ENCODE results near the gene SH3GL1.
"Not testable (repeated sequence)": the region's sequence is repeated elsewhere in the genome, so short reads cannot be mapped to it uniquely, and the experiment has no call there.

The SH3GL1 gene

GRCh38 chr19:4362831-4363545 is 37.4 kb downstream of the SH3GL1 start:
- DNase-seq (ENCODE audit: low spot score), result peak; percentile 42

DNA sequence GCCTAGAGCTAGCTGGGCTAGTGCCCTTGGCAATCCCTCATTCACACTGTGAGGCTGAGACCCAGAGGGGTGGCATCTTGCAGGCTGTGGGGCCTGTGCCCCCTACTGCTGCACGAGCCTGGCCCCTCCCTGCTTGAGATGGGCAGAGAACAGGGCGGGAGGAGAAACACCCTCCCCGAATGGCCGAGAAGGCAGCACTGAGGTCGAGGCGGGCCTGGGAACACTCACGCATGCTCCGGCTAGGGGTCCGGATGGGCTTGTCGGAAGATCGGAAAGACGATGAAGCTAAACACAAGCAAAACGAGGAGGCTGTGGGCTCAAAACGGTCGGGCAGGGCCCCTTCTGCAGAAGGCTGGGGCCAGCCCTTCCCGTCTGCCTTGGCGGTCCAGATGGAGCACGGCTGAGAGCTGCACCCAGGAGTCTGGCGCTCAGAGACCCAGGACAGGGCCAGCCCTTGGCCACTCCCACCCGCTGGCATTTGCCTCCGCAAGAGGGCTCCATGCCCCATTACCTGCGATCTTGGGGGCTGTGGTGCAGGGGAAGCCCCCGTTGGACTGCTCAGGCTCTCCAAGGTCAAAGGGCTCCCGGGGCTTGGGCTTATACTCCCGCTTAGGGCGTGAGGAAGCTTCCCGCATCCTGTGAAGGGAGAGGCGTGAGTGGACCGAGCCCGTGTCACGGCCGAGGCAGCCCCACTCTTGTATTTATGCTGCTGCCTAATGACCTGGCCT is 38.1 kb downstream of the SH3GL1 start:
- no peak for DNase-seq (ENCODE audit: low spot score)

DNA sequence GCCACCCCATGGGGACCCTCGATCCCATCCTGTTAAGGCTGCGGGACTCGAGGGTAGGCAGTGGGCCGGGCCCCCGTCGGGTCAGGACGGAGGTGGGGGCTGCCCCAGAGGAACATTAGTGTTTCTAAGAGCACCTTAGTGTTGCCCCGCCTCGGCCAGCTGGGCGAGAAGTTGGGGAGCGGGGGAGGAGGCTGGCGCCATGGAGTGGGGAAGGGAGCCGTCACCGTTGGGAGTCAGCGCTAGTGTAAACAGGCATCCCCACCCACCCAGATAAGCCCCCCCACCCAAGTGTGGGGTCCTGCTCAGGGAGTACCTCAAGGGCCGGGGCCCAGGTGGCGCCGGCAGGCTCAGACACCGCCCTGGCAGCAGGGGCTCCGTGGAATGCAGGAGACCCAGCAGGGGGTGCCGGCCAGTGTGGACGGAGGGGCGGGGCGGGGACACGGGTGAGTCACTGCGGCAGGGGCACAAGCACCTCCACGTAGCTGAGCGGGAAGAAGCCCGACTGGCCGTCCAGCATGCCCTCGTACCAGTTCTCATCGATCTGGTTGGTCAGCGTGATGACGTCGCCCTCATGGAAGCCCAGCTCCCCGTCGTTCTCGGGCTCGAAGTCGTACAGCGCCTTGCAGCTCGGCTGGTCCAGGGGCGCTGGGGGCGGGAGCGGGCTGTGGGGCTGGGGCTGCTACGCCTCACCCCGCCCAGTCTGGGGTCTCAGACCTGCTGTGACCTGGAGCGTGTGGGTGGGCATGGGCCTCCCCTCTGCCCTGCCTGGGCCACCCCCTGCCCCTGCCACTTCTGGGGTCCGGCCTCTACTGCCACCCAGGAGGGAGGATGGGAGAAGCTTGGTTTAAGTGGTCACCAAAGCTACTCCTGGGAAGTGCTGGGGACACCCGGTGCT is 38.9 kb downstream of the SH3GL1 start:
- DNase-seq (ENCODE audit: low spot score), result no peak

DNA sequence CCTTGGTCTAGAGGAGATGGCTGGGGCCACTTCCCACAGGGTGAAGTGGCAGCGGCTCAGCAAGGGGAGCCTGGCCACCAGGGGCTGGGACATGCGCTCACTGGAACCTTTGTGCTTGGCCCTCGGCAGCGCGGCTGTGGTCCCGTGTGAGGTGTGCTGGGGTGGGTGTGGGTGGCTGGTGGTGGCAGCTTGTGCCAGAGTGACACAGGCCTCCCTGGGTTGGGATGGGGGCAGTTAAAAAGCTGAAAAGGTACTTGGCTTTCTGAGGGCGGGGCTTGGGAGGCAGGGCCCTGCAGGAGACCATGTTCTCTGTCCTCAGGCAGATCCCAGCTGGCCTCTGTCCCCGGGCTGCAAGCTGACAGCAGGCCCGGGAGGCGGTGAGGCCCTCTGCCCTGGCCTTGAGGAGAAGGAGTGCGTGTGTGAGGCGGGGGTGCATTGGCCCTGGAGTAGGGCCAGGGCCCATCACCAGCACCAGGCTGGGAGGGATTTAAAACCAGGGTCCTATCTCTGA is 39.7 kb downstream of the SH3GL1 start:
- DNase-seq (ENCODE audit: low spot score), result no peak

DNA sequence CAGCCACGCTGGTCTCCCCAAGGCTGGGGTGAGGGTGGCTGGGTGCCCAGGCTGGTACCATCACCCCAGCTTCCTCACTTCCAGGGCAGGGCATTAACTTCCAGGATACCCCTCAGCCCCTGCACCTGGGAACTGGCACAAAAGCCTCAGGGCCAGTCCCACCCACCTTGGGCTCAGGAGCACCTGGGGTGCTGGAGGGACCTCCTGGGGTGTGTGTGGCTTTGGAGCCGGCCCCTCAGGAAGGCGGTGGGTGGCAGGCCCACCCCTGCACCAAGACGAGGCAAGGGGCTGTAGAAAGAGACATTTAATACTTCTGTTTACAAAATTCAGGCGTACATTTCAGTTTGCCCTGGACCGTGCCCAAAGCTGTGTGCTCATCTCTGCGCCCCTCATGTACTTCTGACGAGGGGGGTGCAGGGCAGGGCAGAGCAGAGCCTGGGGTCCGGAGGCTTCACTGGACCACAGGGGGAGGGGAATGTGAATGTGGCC is 40.2 kb downstream of the SH3GL1 start:
- DNase-seq (ENCODE audit: low spot score), result no peak

DNA sequence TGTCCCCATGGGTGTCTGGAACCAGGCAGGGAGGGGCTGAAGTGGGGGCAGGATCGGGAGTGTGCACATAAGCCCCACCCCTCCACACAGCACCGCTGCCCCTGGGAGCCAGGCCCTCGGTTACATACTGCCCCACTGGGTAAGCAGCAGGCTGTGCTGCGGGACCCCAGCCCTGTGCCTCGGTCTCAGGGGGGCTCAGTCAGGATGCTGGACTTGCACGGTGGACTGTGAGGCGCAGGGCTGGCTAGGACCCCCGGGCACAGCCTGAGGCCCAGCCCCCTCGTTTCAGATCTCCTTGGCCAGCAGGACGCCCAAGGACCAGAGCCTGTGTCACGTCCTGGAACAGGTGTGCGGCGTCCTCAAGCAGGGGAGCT is 40.7 kb downstream of the SH3GL1 start:
- DNase-seq (ENCODE audit: low spot score), result no peak

DNA sequence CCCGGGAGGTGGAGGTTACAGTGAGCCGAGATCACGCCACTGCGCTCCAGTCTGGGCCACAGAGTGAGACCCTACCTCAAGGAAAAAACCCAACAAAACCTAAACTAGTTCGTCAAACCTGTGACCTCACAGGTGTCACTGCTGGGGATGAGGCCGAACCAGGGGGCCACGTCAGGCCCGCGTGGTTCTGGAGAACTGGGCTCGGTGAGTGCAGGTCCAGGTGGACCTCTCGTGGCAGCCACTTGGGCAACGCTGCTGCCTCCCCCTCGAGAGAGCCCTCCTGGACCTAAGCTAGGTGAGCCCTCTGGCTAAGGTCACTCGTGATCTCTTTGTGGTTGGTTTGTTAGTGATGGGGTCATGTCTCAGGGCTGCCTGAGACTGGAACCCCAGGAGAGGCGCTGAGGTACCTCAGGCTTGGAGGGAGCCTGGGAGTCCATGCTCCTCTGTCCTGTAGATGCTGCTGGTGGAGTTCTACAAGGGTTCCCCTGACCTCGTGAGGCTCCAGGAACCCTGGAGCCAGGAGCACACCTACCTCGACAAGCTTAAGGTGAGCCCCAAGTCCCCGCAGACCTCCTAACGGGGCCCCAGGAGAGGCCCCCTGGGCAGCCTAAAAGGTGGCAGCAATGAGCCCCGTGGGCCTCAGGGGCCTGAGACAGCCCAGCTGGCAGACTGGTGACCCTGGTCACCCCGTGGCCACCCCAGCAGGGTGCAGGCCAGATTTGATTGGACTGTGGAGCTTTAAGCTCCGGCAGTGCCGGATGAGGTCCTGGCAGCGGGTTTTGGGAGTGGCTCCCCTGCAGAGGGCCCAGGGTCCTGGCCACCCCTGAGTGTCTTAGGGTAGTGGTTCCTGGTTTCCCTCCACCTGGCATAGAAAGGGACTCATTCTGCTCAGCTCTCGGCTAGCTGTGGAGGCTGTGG is 41.4 kb downstream of the SH3GL1 start:
- no peak for DNase-seq (ENCODE audit: low spot score)

- DNase-seq (ENCODE audit: low spot score), result no peak
Observed at GRCh38 chr19:4357921-4358326, 42.4 kb downstream of the SH3GL1 start.

DNA sequence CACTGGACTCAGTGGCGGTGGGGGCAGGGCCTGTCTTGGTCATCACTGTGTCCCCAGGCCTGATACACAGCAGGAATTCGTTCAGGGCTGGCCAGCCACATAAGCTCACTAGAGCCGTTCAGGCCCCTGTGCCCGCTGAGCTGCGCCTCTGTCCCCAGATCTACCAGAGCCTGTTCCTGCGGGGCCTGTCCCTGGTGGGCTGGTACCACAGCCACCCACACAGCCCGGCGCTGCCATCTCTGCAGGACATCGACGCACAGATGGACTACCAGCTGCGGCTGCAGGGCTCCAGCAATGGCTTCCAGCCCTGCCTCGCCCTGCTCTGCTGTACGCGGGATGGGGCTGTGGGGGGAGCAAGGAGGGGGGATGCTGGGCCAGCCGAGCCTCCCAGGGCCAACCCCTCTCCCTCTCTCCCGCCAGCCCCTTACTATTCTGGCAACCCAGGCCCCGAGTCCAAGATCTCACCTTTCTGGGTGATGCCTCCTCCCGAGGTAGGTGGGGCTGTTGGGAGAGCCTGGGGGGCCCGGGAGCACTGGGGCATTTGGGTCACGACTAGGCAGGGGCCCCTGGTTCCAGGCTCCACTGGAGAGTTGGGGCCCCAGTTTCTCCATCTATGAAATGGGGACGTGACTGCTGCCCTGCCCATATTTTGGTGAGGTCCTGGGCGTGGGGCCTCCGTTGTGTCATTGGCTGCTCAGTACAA is 43.1 kb downstream of the SH3GL1 start:
- no peak for DNase-seq (ENCODE audit: low spot score)

DNA sequence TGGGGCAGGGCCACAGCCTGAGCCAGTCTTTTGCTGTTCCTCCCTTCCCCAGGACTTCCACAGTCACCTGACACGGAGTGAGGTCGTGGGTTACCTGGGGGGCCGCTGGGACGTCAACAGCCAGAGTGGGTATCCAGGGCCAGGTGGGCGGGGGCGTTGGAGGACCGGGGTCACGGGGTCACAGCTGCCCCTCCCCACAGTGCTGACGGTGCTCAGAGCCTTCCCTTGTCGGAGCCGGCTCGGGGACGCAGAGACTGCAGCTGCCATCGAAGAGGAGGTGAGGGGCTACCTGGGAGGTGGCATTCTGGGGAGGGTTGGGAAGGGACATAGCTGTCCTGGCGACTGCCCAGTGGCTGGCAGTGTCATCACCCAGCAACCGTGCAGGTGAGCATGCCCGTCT is 45.5 kb downstream of the SH3GL1 start:
- DNase-seq (ENCODE audit: low spot score), result no peak

- DNase-seq (ENCODE audit: low spot score), result no peak
Observed at GRCh38 chr19:4354282-4354681, 46.1 kb downstream of the SH3GL1 start.

GRCh38 chr19:4352701-4353121 is 47.6 kb downstream of the SH3GL1 start:
- peak; percentile 66 for DNase-seq (ENCODE audit: low spot score)

DNA sequence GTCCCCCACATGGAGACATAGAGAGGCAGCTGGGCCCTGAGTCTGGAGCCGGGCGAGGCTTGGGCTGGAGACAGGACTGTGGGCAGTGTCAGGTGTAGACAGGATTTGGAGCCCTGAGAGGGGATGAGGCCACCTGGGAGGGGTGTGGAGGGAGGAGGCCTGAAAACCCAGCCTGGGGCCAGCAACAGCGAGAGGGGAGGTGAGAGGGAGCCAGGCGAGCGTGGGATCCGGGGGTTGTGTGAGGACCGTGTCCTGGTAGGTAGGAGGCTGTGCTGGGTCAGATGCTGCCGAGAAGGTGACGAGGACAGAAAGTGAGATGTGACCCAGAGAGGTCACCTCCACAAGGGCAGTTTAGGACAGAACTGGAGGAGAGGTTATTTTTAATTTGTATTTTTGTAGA is 49.6 kb downstream of the SH3GL1 start:
- DNase-seq (ENCODE audit: low spot score), result no peak

DNA sequence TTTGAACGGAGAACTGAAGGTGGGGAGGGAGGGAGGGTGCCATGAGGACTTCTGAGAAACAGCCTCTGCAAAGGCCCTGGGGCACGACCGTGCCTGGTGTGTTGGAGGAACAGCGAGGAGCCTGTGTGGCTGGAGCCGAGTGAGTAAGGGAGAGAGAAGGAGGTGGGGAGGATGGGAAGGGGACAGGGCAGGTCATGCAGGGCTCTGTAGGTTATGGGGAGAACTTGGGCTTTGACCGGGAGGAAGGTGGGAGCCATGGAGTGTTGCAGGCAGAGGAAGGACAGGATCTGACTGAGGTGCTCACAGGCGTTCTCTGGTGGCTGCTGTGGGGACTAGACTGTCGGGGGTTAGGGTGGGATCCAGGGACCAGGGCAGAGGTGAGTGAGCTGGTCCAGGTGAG is 50.2 kb downstream of the SH3GL1 start:
- DNase-seq (ENCODE audit: low spot score), result no peak

DNA sequence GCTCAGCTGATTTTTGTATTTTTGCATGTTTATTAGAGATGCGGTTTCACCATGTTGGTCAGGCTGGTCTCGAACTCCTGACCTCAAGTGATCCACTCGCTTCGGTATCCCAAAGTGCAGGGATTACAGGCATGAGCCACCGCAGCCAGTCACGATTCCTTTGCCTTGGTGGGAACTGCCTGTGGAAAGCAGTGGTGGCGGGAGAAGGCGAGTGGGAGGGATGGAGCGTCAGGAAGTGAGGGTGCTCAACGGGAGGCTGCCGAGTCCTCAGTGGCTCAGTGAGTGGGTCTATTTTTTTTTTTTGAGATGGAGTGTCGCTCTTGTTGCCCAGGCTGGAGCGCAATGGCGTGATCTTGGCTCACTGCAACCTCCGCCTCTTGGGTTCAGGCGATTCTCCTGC is 51.1 kb downstream of the SH3GL1 start:
- DNase-seq (ENCODE audit: low spot score), result not testable (repeated sequence)

DNA sequence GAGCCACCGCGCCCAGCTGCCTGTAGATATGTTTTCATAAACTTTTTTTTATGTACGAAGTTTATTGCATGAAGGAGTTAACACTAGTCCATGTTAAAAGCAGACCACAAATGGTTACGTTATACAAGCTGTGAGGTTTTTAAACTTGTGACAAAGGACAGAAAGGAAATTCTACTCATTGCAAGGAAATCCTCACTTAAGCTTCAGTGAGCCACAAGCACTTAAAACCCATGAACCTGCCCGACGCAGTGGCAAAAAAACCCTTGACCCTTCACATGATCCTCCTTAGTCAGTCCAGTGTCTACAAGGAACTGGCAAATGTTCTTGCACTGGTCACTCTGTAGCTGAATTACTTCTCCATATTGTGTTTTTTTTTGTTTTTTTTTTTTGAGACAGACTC is 52.8 kb downstream of the SH3GL1 start:
- DNase-seq (ENCODE audit: low spot score), result no peak

DNA sequence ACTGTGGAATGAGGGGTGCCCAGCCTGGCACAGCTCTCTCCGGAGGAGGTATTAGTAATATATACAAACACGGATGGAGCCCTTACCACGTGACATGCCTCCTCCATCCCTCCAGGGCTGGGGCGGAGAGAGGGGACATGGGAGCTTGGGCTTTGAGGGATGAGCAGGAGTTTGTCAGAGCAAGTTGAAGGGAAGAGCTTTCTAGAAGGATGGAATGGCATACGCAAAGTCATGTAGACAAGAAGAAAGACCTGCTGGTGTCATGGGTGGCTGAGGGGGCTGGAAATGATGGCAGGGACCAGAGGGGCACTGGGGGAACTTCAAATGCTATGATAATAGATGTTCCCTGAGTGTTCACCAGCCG is 54.3 kb downstream of the SH3GL1 start:
- no peak for DNase-seq (ENCODE audit: low spot score)

DNA sequence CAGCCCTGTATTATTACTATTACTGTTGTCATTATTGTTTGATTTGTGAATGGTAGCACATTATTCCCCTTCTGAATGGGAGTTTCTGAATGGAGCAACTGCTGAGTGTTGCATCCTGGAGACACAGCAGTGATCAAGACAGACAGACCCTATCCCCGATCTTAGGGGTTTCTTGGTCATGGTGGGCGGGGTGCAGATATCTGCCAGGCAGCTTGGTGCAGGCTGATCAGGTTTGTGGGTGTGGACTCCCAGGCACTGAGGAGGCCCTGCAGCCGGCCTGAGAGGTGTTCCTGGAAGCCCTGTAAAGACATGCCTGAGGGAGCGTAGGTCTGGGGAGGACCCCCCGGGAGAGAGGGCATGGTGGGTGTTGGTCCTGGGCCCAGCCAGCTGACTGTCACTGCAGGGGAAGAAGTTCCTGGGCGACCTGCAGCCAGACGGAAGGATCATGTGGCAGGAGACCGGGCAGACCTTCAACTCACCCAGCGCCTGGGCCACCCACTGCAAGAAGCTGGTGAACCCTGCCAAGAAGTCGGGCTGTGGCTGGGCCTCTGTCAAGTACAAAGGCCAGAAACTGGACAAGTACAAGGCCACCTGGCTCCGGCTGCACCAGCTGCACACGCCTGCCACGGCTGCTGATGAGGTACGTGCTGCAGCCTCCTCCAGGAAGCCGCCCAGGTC is 54.9 kb downstream of the SH3GL1 start:
- no peak for DNase-seq (ENCODE audit: low spot score)

GRCh38 chr19:4343370-4344307 is 56.7 kb downstream of the SH3GL1 start, which contains the start of gene MPND:
MPND (plus strand) TSS chr19:4343562; CDS start chr19:4343594, 32 bp downstream.
- DNase-seq (ENCODE audit: low spot score), result peak; percentile 78

Data from RKO (cell line).